NB4 (cell line): ENCODE results near the gene TSPAN2.

Experiments
- MYC ChIP-seq: IDR thresholded peaks from 2 replicates; pipeline ENCODE4 v1.6.1; 2011; ENCODE audit warnings: low read depth, low read length
- POLR2A ChIP-seq: IDR thresholded peaks from 2 replicates; pipeline ENCODE4 v1.6.1; 2011; ENCODE audit warnings: mild to moderate bottlenecking; ENCODE audit not compliant: insufficient read length; ENCODE audit errors: extremely low read depth
- TF ChIP-seq, protein P1 (sequence below): IDR thresholded peaks from one replicate; pipeline ENCODE4 v1.5.1; 2012; ENCODE audit warnings: low read depth, low read length

DNA sequence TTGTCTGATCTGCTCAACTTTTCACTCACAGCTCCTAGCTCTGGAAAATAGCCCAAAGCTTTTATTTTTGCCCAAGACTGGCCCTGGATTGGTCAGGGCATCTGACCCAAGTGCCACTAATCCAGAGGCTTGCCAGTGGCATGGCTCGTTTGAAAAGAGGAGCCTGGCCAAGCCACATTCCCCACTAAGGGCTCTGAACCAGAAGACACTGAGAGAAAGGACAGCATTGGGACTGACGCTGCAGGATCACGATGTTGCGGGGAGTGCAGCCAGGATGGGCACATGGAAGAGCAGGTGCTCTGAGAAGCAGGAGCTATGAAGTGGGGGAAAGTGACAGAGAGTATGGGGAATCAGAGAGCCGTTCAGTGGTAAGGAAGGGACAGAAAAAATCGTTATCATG is 44.9 kb upstream of the TSPAN2 start:
- TF ChIP-seq POLR2A (no peak), MYC (no peak)
- TF ChIP-seq, protein P1, sequence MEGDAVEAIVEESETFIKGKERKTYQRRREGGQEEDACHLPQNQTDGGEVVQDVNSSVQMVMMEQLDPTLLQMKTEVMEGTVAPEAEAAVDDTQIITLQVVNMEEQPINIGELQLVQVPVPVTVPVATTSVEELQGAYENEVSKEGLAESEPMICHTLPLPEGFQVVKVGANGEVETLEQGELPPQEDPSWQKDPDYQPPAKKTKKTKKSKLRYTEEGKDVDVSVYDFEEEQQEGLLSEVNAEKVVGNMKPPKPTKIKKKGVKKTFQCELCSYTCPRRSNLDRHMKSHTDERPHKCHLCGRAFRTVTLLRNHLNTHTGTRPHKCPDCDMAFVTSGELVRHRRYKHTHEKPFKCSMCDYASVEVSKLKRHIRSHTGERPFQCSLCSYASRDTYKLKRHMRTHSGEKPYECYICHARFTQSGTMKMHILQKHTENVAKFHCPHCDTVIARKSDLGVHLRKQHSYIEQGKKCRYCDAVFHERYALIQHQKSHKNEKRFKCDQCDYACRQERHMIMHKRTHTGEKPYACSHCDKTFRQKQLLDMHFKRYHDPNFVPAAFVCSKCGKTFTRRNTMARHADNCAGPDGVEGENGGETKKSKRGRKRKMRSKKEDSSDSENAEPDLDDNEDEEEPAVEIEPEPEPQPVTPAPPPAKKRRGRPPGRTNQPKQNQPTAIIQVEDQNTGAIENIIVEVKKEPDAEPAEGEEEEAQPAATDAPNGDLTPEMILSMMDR, result no peak
